Small intestine (tissue), 7 donors: ENCODE measurements around the gene SMARCA1. TPM values are rescaled to one million over a fixed set of nuclear protein-coding genes. Genes with fewer than 3 reads are reported as not detected.

ENCODE experiments used
- DNase-seq, 2 donors: peaks; one replicate each; pipeline versions ENCODE4 v3.0.0 to v3.0.0-alpha.2; 2013
- FAIRE-seq: peaks from 2 replicates; lab custom pipeline; 2012; peaks lifted over from hg19 to GRCh38; lab: Jason Lieb, UNC
- H3K27ac ChIP-seq, 3 donors: one replicate each; pipeline ENCODE4 v1.5.1; 2013; ENCODE audit warnings: low read length in 2 of 3, mild to moderate bottlenecking in 2 of 3, control low read depth in 1 of 3, inconsistent platforms in 1 of 3, low read depth in 1 of 3, moderate library complexity in 1 of 3
- H3K27me3 ChIP-seq, 3 donors: one replicate each; pipeline ENCODE4 v1.6.1; 2013; ENCODE audit warnings: low read length in 3 of 3, inconsistent platforms in 1 of 3; ENCODE audit not compliant: control insufficient read depth in 3 of 3, insufficient read depth in 3 of 3
- H3K36me3 ChIP-seq, 3 donors: one replicate each; pipeline ENCODE4 v1.6.1; 2013; ENCODE audit warnings: low read length in 3 of 3, inconsistent platforms in 1 of 3, low read depth in 1 of 3, mild to moderate bottlenecking in 1 of 3, moderate library complexity in 1 of 3; ENCODE audit not compliant: control insufficient read depth in 3 of 3, insufficient read depth in 2 of 3
- H3K4me1 ChIP-seq, 3 donors: one replicate each; pipeline ENCODE4 v1.6.1; 2013; ENCODE audit warnings: low read length in 2 of 3, inconsistent platforms in 1 of 3, low read depth in 1 of 3, mild to moderate bottlenecking in 1 of 3, moderate library complexity in 1 of 3; ENCODE audit not compliant: control insufficient read depth in 3 of 3, insufficient read depth in 2 of 3
- H3K4me3 ChIP-seq, 3 donors: one replicate each; pipeline ENCODE4 v1.5.1; 2013; ENCODE audit warnings: low read length in 3 of 3, control low read depth in 1 of 3, inconsistent platforms in 1 of 3, low read depth in 1 of 3, mild to moderate bottlenecking in 1 of 3, moderate library complexity in 1 of 3
- H3K9me3 ChIP-seq, 2 donors: one replicate each; pipeline ENCODE4 v1.6.1; 2013; ENCODE audit warnings: low read depth in 1 of 2, low read length in 1 of 2; ENCODE audit not compliant: control insufficient read depth in 2 of 2, insufficient read depth in 1 of 2
- WGBS, 3 donors: extraction: QIAGEN DNeasy Blood & Tissue Kit; methylation state at CpG; one replicate each; pipeline ENCODE4 v1.1.7; 2013; 5-methylcytosine and 5-hydroxymethylcytosine counted together
- polyA plus RNA-seq, 4 donors: library from polyadenylated mRNA; stranded (reverse) in 3 of 4; unstranded in 1 of 4; fragments of 200-250 nt in 3 of 4; fragments of 120-200 nt in 1 of 4; gene quantifications; one replicate each; pipeline versions ENCODE4 v1.2.1 to v1.2.3, GENCODE V29; 2013
- donor health status: healthy with polysubstance abuse.
- donor health status: control.
- donor health status: control.
- donor health status: Bipolar disorder and iron deficiency.
- donor health status: healthy.

Gene SMARCA1
- polyA plus RNA-seq, 4 donors: 0.67 to 35.1 (median 4.9) TPM

GRCh38 chrX:129404670-129405008 lies 118.7 kb downstream of the SMARCA1 start:
- FAIRE-seq (no peak), DNase-seq (no peak)
- 27 to 60% (median 36%) methylated on average over 2 of the region's 2 CpGs for WGBS, 3 donors
- H3K4me1 ChIP-seq: no peaks in the 10 kb centered on the region
- no peak overlapping the region for H3K27ac ChIP-seq
- H3K27me3 ChIP-seq: no peaks in the 10 kb centered on the region
- H3K4me3 ChIP-seq: no peak overlapping the region
- H3K9me3 ChIP-seq: no peaks in the 10 kb centered on the region
- H3K36me3 ChIP-seq: no peaks in the 10 kb centered on the region

- H3K4me3 ChIP-seq: no peak overlapping the region
- WGBS, 3 donors: 29 to 62% (median 37%) methylated on average over 2 of the region's 2 CpGs
- no peak overlapping the region for H3K27ac ChIP-seq
- no peaks in the 10 kb centered on the region for H3K4me1 ChIP-seq
- no peaks in the 10 kb centered on the region for H3K9me3 ChIP-seq
- H3K27me3 ChIP-seq: no peaks in the 10 kb centered on the region
- no peak for DNase-seq
- FAIRE-seq: no peak
- no peaks in the 10 kb centered on the region for H3K36me3 ChIP-seq
These were observed 119.2 kb downstream of the SMARCA1 start for GRCh38 chrX:129403974-129404669.

Other genes with a start within 250 kb of the SMARCA1 start
- 10 to 100 TPM in 3 of 4 donors, 1 to 10 TPM in 1; 8.4 to 20.3 (median 10.5) TPM for gene OCRL, start 16.8 kb upstream of the SMARCA1 start, polyA plus RNA-seq
- 1 to 10 TPM in 2 of 4 donors, under 1 TPM in 1, not detected in 1; 0.27 to 1.5 (median 1.2) TPM for gene APLN, start 131.5 kb upstream of the SMARCA1 start, polyA plus RNA-seq
- 100 to 1,000 TPM in 1 of 4 donors, 10 to 100 TPM in 3; 27.0 to 744 (median 53.7) TPM for gene XPNPEP2, start 215.5 kb upstream of the SMARCA1 start, polyA plus RNA-seq